GM12878 (cell line): ENCODE data around the gene ZNF423. TPM values are rescaled to one million over a fixed set of nuclear protein-coding genes. Genes with fewer than 3 reads are reported as not detected.

Experiments used
- ATAC-seq: fragments of 200-7000 bp; cut with Tn5 transposase; 3 replicates; pipeline ENCODE4 v1.9.1; 2020; ENCODE audit warnings: mild to moderate bottlenecking, moderate library complexity
- BruUV-seq: library from RNA; stranded (reverse); fragments of 400-500 nt; replicated peaks from 2 replicates; lab custom pipeline; 2021; lab: Mats Ljungman, UMichigan
- CTCF ChIA-PET: fragments of 300-600 bp; sonication (Branson Sonifier 250); formaldehyde crosslinking; extraction: SDS; loops from one replicate; lab custom pipeline; 2021; ENCODE audit warnings: inconsistent platforms; lab: Yijun Ruan, JAX
- POLR2A ChIA-PET: fragments of 350-600 bp; formaldehyde crosslinking; extraction: SDS; loops from one replicate; lab custom pipeline; 2021; ENCODE audit warnings: inconsistent platforms; lab: Charles Lee
- RAD21 ChIA-PET: fragments of 300-600 bp; sonication (Branson Sonifier 250); formaldehyde crosslinking; loops from one replicate; lab custom pipeline; 2023; ENCODE audit warnings: antibody characterized with exemption; ENCODE audit not compliant: unreplicated experiment; lab: Charles Lee
- SMC1A ChIA-PET: fragments of 300-600 bp; sonication (Branson Sonifier 250); formaldehyde crosslinking; loops from one replicate; lab custom pipeline; 2023; ENCODE audit not compliant: unreplicated experiment, uncharacterized antibody; lab: Charles Lee
- DNase-seq: peaks from one replicate; pipeline ENCODE4 v3.0.0-alpha.2; 2011; ENCODE audit warnings: low read depth, low spot score
- FAIRE-seq: peaks from 3 replicates; lab custom pipeline; 2011; peaks lifted over from hg19 to GRCh38; lab: Jason Lieb, UNC
- H2AFZ ChIP-seq: 2 replicates; pipeline ENCODE4 v1.6.0; 2011; ENCODE audit warnings: low read depth, low read length, control low read depth; ENCODE audit not compliant: control insufficient read depth
- H3K27ac ChIP-seq: 2 replicates; pipeline ENCODE4 v1.5.1; 2011; ENCODE audit warnings: control low read depth; ENCODE audit not compliant: control insufficient read depth, insufficient read depth
- H3K27me3 ChIP-seq, 2 experiments: replicated peaks in 1 of 2; 2 replicates each; pipeline versions ENCODE4 v1.6.0 to v1.6.1; 2011; ENCODE audit warnings: low read length in 1 of 2; ENCODE audit not compliant: control insufficient read depth in 2 of 2, insufficient read depth in 2 of 2
- H3K36me3 ChIP-seq, 2 experiments: 2 replicates each; pipeline ENCODE4 v1.5.1; 2011; ENCODE audit warnings: low read length in 1 of 2; ENCODE audit not compliant: control insufficient read depth in 2 of 2, insufficient read depth in 2 of 2
- H3K4me1 ChIP-seq: 2 replicates; pipeline ENCODE4 v1.6.1; 2011; ENCODE audit warnings: mild to moderate bottlenecking, low read length, moderate library complexity, mixed read lengths; ENCODE audit not compliant: control insufficient read depth, insufficient read depth
- H3K4me2 ChIP-seq: 2 replicates; pipeline ENCODE4 v1.6.0; 2011; ENCODE audit warnings: control low read depth; ENCODE audit not compliant: control insufficient read depth, insufficient read depth
- H3K4me3 ChIP-seq: fragments of 200-600 bp; sonication (generic); 2 replicates; pipeline ENCODE4 v1.5.1; 2016
- H3K79me2 ChIP-seq: 2 replicates; pipeline ENCODE4 v1.6.0; 2011; ENCODE audit warnings: low read length; ENCODE audit not compliant: control insufficient read depth, insufficient read depth
- H3K9ac ChIP-seq: 2 replicates; pipeline ENCODE4 v1.8.0; 2011; ENCODE audit warnings: low read length, control low read depth, mixed read lengths; ENCODE audit not compliant: control insufficient read depth, insufficient read depth
- H3K9me3 ChIP-seq: replicated peaks from 3 replicates; pipeline ENCODE4 v1.5.1; 2011; ENCODE audit warnings: mild to moderate bottlenecking, low read length; ENCODE audit not compliant: control insufficient read depth, insufficient read depth
- H4K20me1 ChIP-seq: 2 replicates; pipeline ENCODE4 v1.6.0; 2011; ENCODE audit not compliant: control insufficient read depth, insufficient read depth
- CEBPB ChIP-seq, 2 experiments: fragments of 150-350 bp in 1 of 2; IDR thresholded peaks; 2 replicates each; pipeline ENCODE4 v1.6.1; 2012 to 2014; ENCODE audit warnings: low read depth in 2 of 2, low read length in 2 of 2, borderline replicate concordance in 1 of 2, inconsistent platforms in 1 of 2
- E2F8 ChIP-seq: fragments of 450-650 bp; IDR thresholded peaks from 2 replicates; pipeline ENCODE4 v1.6.1; 2018; ENCODE audit warnings: mild to moderate bottlenecking, low read depth, moderate library complexity; ENCODE audit not compliant: partially characterized antibody
- GABPA ChIP-seq: IDR thresholded peaks from 2 replicates; pipeline ENCODE4 v1.6.1; 2014; ENCODE audit warnings: antibody characterized with exemption, low read depth, mild to moderate bottlenecking, inconsistent platforms
- HDAC6 ChIP-seq: fragments of 200-600 bp; sonication (generic); IDR thresholded peaks from one replicate; pipeline ENCODE4 v1.8.0; 2017; ENCODE audit warnings: antibody characterized with exemption; ENCODE audit not compliant: unreplicated experiment
- IKZF2 ChIP-seq, 2 experiments: fragments of 450-650 bp; IDR thresholded peaks; 2 replicates each; pipeline ENCODE4 v1.6.1; 2017; ENCODE audit warnings: mild to moderate bottlenecking in 2 of 2, moderate library complexity in 2 of 2
- JUNB ChIP-seq: IDR thresholded peaks from 2 replicates; pipeline ENCODE4 v1.6.1; 2016; ENCODE audit warnings: antibody characterized with exemption, mild to moderate bottlenecking
- KAT2A ChIP-seq: conservative IDR thresholded peaks from 2 replicates; pipeline ENCODE4 v1.6.1; 2011; ENCODE audit warnings: low read depth, low read length; ENCODE audit not compliant: control insufficient read depth
- NR2C2 ChIP-seq: IDR thresholded peaks from 2 replicates; pipeline ENCODE4 v1.6.1; 2011; ENCODE audit warnings: borderline replicate concordance, low read depth; ENCODE audit not compliant: control insufficient read depth, insufficient read length
- NR2F1 ChIP-seq: fragments of 450-650 bp; conservative IDR thresholded peaks from 2 replicates; pipeline ENCODE4 v1.6.1; 2017; ENCODE audit warnings: mild to moderate bottlenecking
- STAT3 ChIP-seq: IDR thresholded peaks from 2 replicates; pipeline ENCODE4 v1.6.1; 2011; ENCODE audit warnings: low read depth, low read length, improper control_type of control experiment
- USF2 ChIP-seq: IDR thresholded peaks from 2 replicates; pipeline ENCODE4 v1.6.1; 2011; ENCODE audit warnings: low read depth, low read length, improper control_type of control experiment, borderline replicate concordance
- ZNF217 ChIP-seq: fragments of 450-650 bp; IDR thresholded peaks from 2 replicates; pipeline ENCODE4 v1.6.1; 2017; ENCODE audit warnings: antibody characterized with exemption, mild to moderate bottlenecking
- WGBS: methylation state at CpG from one replicate; pipeline ENCODE4 v1.1.6; 2016; ENCODE audit warnings: low lambda C conversion rate; ENCODE audit not compliant: insufficient replicate concordance, insufficient coverage; ENCODE audit errors: missing lambda C conversion rate; 5-methylcytosine and 5-hydroxymethylcytosine counted together
- in situ Hi-C: fragments of 300-500 bp; cut with MboI; formaldehyde crosslinking; loops from 9 replicates; pipeline ENCODE4 v1.14.3; 2018; ENCODE audit warnings: mixed read lengths
- intact Hi-C: fragments of 100-400 bp; cut with micrococcal nuclease; formaldehyde crosslinking; loops from one replicate; pipeline ENCODE4 v1.14.2; 2022; ENCODE audit not compliant: unreplicated experiment
- polyA plus RNA-seq, 11 experiments: library from polyadenylated mRNA; depleted of rRNA in 4 of 11; unstranded in 6 of 11; stranded (reverse) in 5 of 11; fragments of >200 nt; fragmentation: Nextera tagmentation in 4 of 11; fragmentation: Illumina TruSeq in 1 of 11; extraction: Ambion mirVana in 4 of 11; extraction: Trizol in 1 of 11; gene quantifications; 1 replicate in 1 of 11; 2 replicates in 10 of 11; pipeline versions ENCODE4 v1.2.1 to v1.2.3, GENCODE V29; 2011 to 2016; ENCODE audit warnings: inconsistent platforms in 2 of 11, missing spikeins in 2 of 11, low read depth in 1 of 11
- total RNA-seq, 4 experiments: library from RNA; depleted of rRNA in 3 of 4; stranded (reverse); fragments of >200 nt in 3 of 4; fragmentation: Illumina TruSeq in 1 of 4; extraction: Trizol in 1 of 4; gene quantifications; 2 replicates each; pipeline versions ENCODE4 v1.2.1 to v1.2.3, GENCODE V29; 2013 to 2021
- TF ChIP-seq, protein P1 (sequence below): fragments of 450-650 bp; IDR thresholded peaks from 2 replicates; pipeline ENCODE4 v1.6.1; 2017; ENCODE audit warnings: mild to moderate bottlenecking, moderate library complexity
- TF ChIP-seq, protein P2 (sequence below): fragments of 450-650 bp; conservative IDR thresholded peaks from 2 replicates; pipeline ENCODE4 v1.6.1; 2017; ENCODE audit warnings: mild to moderate bottlenecking, moderate library complexity

Gene ZNF423
- total and polyA plus RNA-seq, 10 of the 15 experiments (the other 5 are each of a cell fraction or from before 2014, with no cell fraction given), result 0.03 to 0.64 (median 0.10) TPM

GRCh38 chr16:49776085-49776595 lies 79.8 kb downstream of the ZNF423 start:
- no peak for ATAC-seq
- ChIA-PET RAD21 (no interaction called here), POLR2A (no interaction called here), SMC1A (no interaction called here), CTCF (no interaction called here)
- Histone ChIP-seq H3K27me3 (no peaks in the 10 kb centered on the region; a peak in 2 of 4 replicates), H4K20me1 (no peaks in the 10 kb centered on the region), H3K4me1 (no peaks in the 10 kb centered on the region), H3K27ac (no peak overlapping the region), H3K79me2 (no peaks in the 10 kb centered on the region), H3K9ac (no peak overlapping the region), H2AFZ (no peak overlapping the region), H3K4me3 (no peak overlapping the region), H3K36me3 (no peaks in the 10 kb centered on the region), H3K9me3 (no peaks in the 10 kb centered on the region), H3K4me2 (no peak overlapping the region)
- FAIRE-seq, result no peak
- in situ Hi-C loops, result no loop called here
- 27% methylated on average over 16 of the region's 16 CpGs for WGBS
- TF ChIP-seq, protein P1, sequence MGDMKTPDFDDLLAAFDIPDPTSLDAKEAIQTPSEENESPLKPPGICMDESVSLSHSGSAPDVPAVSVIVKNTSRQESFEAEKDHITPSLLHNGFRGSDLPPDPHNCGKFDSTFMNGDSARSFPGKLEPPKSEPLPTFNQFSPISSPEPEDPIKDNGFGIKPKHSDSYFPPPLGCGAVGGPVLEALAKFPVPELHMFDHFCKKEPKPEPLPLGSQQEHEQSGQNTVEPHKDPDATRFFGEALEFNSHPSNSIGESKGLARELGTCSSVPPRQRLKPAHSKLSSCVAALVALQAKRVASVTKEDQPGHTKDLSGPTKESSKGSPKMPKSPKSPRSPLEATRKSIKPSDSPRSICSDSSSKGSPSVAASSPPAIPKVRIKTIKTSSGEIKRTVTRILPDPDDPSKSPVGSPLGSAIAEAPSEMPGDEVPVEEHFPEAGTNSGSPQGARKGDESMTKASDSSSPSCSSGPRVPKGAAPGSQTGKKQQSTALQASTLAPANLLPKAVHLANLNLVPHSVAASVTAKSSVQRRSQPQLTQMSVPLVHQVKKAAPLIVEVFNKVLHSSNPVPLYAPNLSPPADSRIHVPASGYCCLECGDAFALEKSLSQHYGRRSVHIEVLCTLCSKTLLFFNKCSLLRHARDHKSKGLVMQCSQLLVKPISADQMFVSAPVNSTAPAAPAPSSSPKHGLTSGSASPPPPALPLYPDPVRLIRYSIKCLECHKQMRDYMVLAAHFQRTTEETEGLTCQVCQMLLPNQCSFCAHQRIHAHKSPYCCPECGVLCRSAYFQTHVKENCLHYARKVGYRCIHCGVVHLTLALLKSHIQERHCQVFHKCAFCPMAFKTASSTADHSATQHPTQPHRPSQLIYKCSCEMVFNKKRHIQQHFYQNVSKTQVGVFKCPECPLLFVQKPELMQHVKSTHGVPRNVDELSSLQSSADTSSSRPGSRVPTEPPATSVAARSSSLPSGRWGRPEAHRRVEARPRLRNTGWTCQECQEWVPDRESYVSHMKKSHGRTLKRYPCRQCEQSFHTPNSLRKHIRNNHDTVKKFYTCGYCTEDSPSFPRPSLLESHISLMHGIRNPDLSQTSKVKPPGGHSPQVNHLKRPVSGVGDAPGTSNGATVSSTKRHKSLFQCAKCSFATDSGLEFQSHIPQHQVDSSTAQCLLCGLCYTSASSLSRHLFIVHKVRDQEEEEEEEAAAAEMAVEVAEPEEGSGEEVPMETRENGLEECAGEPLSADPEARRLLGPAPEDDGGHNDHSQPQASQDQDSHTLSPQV, result no peak
- TF ChIP-seq IKZF2 (IDR thresholded peaks at IDR 0.05) (no peak), ZNF217 (no peak), JUNB (no peak), STAT3 (no peak), E2F8 (no peak), USF2 (no peak), NR2C2 (no peak), HDAC6 (no peak), GABPA (no peak), KAT2A (no peak), CEBPB (IDR thresholded peaks at IDR 0.05; ENCODE audit: borderline replicate concordance in 1 of 2, low read depth in 2 of 2, low read length in 2 of 2) (no peak), NR2F1 (no peak)
- TF ChIP-seq, protein P2, sequence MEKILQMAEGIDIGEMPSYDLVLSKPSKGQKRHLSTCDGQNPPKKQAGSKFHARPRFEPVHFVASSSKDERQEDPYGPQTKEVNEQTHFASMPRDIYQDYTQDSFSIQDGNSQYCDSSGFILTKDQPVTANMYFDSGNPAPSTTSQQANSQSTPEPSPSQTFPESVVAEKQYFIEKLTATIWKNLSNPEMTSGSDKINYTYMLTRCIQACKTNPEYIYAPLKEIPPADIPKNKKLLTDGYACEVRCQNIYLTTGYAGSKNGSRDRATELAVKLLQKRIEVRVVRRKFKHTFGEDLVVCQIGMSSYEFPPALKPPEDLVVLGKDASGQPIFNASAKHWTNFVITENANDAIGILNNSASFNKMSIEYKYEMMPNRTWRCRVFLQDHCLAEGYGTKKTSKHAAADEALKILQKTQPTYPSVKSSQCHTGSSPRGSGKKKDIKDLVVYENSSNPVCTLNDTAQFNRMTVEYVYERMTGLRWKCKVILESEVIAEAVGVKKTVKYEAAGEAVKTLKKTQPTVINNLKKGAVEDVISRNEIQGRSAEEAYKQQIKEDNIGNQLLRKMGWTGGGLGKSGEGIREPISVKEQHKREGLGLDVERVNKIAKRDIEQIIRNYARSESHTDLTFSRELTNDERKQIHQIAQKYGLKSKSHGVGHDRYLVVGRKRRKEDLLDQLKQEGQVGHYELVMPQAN, result no peak
- no peak for DNase-seq
- no TSS peak for BruUV-seq
- intact Hi-C loops, result no loop called here
